GM18858 (cell line): ENCODE results near the gene F7.

Experiments used
- ATAC-seq: cut with Tn5 transposase; IDR thresholded peaks from one replicate; pipeline ENCODE4 v1.9.1; 2021; ENCODE audit not compliant: unreplicated experiment

The F7 gene

GRCh38 chr13:113086031-113086750, 19.4 kb upstream of the F7 start:
- no peak for ATAC-seq

- no peak for ATAC-seq
These were observed 18.3 kb upstream of the F7 start for GRCh38 chr13:113086991-113087922.

GRCh38 chr13:113087923-113088690, 17.5 kb upstream of the F7 start:
- no peak for ATAC-seq

- ATAC-seq, result no peak
These were observed 16.9 kb upstream of the F7 start for GRCh38 chr13:113088691-113089020.

- ATAC-seq, result no peak
These were observed 15.7 kb upstream of the F7 start for GRCh38 chr13:113089693-113090414.

GRCh38 chr13:113090415-113090770, 15.2 kb upstream of the F7 start:
- ATAC-seq, result no peak

GRCh38 chr13:113090806-113091205, 14.8 kb upstream of the F7 start:
- ATAC-seq, result no peak

- no peak for ATAC-seq
These were observed 14.3 kb upstream of the F7 start for GRCh38 chr13:113091211-113091771.

- ATAC-seq, result no peak
These were observed 13.5 kb upstream of the F7 start for GRCh38 chr13:113091891-113092775.

GRCh38 chr13:113092776-113093579, 12.6 kb upstream of the F7 start:
- ATAC-seq, result no peak

GRCh38 chr13:113093580-113094409, 11.8 kb upstream of the F7 start:
- no peak for ATAC-seq

- ATAC-seq, result no peak
These were observed 11.2 kb upstream of the F7 start for GRCh38 chr13:113094410-113094800.

- no peak for ATAC-seq
These were observed 10.2 kb upstream of the F7 start for GRCh38 chr13:113095146-113096051.

- no peak for ATAC-seq
These were observed 9.4 kb upstream of the F7 start for GRCh38 chr13:113096052-113096744.

- no peak for ATAC-seq
These were observed 8.8 kb upstream of the F7 start for GRCh38 chr13:113096745-113097305.

- no peak for ATAC-seq
These were observed 7.9 kb upstream of the F7 start for GRCh38 chr13:113097651-113098050.
